HCT116 (cell line): ENCODE data around the gene SLC9A9. TPM values are rescaled to one million over a fixed set of nuclear protein-coding genes. Genes with fewer than 3 reads are reported as not detected.

Experiments used
- ATAC-seq: fragments of 200-7000 bp; cut with Tn5 transposase; 2 replicates; pipeline ENCODE4 v1.9.1; 2020; ENCODE audit warnings: mild to moderate bottlenecking, moderate library complexity
- BruUV-seq: library from RNA; stranded (reverse); fragments of 400-500 nt; replicated peaks from 2 replicates; lab custom pipeline; 2021; lab: Mats Ljungman, UMichigan
- CTCF ChIA-PET: fragments of 300-600 bp; sonication (Branson Sonifier 250); formaldehyde crosslinking; loops from one replicate; lab custom pipeline; 2021; ENCODE audit warnings: antibody characterized with exemption; lab: Charles Lee
- POLR2A ChIA-PET: fragments of 300-600, 350-600 bp; sonication (Branson Sonifier 250); formaldehyde crosslinking; loops from one replicate; lab custom pipeline; 2021; ENCODE audit warnings: antibody characterized with exemption; lab: Charles Lee
- RAD21 ChIA-PET, 2 experiments: fragments of 300-600 bp; sonication (Branson Sonifier 250); formaldehyde crosslinking; loops; one replicate each; lab custom pipeline; 2023; ENCODE audit warnings: low total read pairs in 2 of 2; ENCODE audit not compliant: uncharacterized antibody in 2 of 2, unreplicated experiment in 2 of 2, low non-redundant PET in 1 of 2; lab: Charles Lee
- DNase-seq: peaks from one replicate; pipeline ENCODE4 v3.0.0-alpha.2; 2010; ENCODE audit warnings: low read depth, low spot score
- H2AFZ ChIP-seq: fragments of 200-600 bp; shearing (Covaris generic), sonication (generic); 2 replicates; pipeline ENCODE4 v1.6.1; 2017; ENCODE audit warnings: low read depth, mixed run types, mixed read lengths, antibody characterized with exemption, low read length; ENCODE audit not compliant: poor library complexity, severe bottlenecking
- H3K27ac ChIP-seq: 2 replicates; pipeline ENCODE4 v1.5.1; 2012; ENCODE audit warnings: low read depth, low read length
- H3K27me3 ChIP-seq: fragments of 200-600 bp; sonication (generic); 2 replicates; pipeline ENCODE4 v1.6.1; 2016; ENCODE audit warnings: mixed run types, low read length, mixed read lengths; ENCODE audit not compliant: insufficient read depth
- H3K36me3 ChIP-seq, 2 experiments: fragments of 200-500 bp in 1 of 2; fragments of 200-600 bp in 1 of 2; sonication (Bioruptor generic) in 1 of 2; sonication (generic) in 1 of 2; 2 replicates each; pipeline versions ENCODE4 v1.5.1 to v1.6.1; 2014 to 2016; ENCODE audit warnings: low read length in 2 of 2, inconsistent platforms in 1 of 2, mixed read lengths in 1 of 2, mixed run types in 1 of 2; ENCODE audit not compliant: insufficient read depth in 2 of 2, control insufficient read depth in 1 of 2
- H3K4me1 ChIP-seq, 2 experiments: fragments of 200-600 bp in 1 of 2; sonication (generic) in 1 of 2; 2 replicates each; pipeline versions ENCODE4 v1.5.1 to v1.6.1; 2012 to 2017; ENCODE audit warnings: low read length in 2 of 2, inconsistent platforms in 1 of 2, mild to moderate bottlenecking in 1 of 2, mixed read lengths in 1 of 2, mixed run types in 1 of 2, moderate library complexity in 1 of 2; ENCODE audit not compliant: insufficient read depth in 2 of 2, control insufficient read depth in 1 of 2
- H3K4me2 ChIP-seq: fragments of 200-600 bp; sonication (generic); 2 replicates; pipeline ENCODE4 v1.6.1; 2017; ENCODE audit warnings: mixed run types, low read length, mixed read lengths
- H3K4me3 ChIP-seq, 2 experiments: fragments of 200-600 bp in 1 of 2; sonication (generic) in 1 of 2; replicated peaks in 1 of 2; 2 replicates each; pipeline ENCODE4 v1.5.1; 2011 to 2016; ENCODE audit warnings: low read length in 2 of 2, control low read depth in 1 of 2, low read depth in 1 of 2, mild to moderate bottlenecking in 1 of 2, mixed read lengths in 1 of 2, mixed run types in 1 of 2
- H3K79me2 ChIP-seq: fragments of 200-600 bp; sonication (generic); 2 replicates; pipeline ENCODE4 v1.6.1; 2017; ENCODE audit warnings: mild to moderate bottlenecking, mixed run types, low read length, moderate library complexity, mixed read lengths; ENCODE audit not compliant: insufficient read depth
- H3K9ac ChIP-seq: fragments of 200-600 bp; sonication (generic); 2 replicates; pipeline ENCODE4 v1.6.1; 2016; ENCODE audit warnings: low read length, mixed read lengths
- H3K9me2 ChIP-seq: fragments of 200-600 bp; sonication (generic), shearing (Covaris generic); 2 replicates; pipeline ENCODE4 v1.6.1; 2017; ENCODE audit warnings: mixed run types, mild to moderate bottlenecking, moderate library complexity; ENCODE audit not compliant: insufficient read depth
- H3K9me3 ChIP-seq, 2 experiments: fragments of 200-500 bp in 1 of 2; fragments of 200-600 bp in 1 of 2; sonication (Bioruptor generic) in 1 of 2; sonication (generic) in 1 of 2; 2 replicates each; pipeline ENCODE4 v1.6.1; 2014 to 2017; ENCODE audit warnings: low read length in 2 of 2, mixed read lengths in 2 of 2, inconsistent platforms in 1 of 2, low read depth in 1 of 2, mild to moderate bottlenecking in 1 of 2, mixed run types in 1 of 2, moderate library complexity in 1 of 2; ENCODE audit not compliant: control insufficient read depth in 1 of 2, insufficient read depth in 1 of 2
- H4K20me1 ChIP-seq: fragments of 200-600 bp; sonication (generic), shearing (Covaris generic); 2 replicates; pipeline ENCODE4 v1.6.1; 2017; ENCODE audit warnings: mixed run types, mild to moderate bottlenecking, moderate library complexity; ENCODE audit not compliant: insufficient read depth
- CEBPB ChIP-seq: IDR thresholded peaks from 2 replicates; pipeline ENCODE4 v1.6.1; 2012; ENCODE audit warnings: low read depth
- EZH2 ChIP-seq: fragments of 200-600 bp; sonication (generic); IDR thresholded peaks from 2 replicates; pipeline ENCODE4 v1.6.1; 2017; ENCODE audit warnings: antibody characterized with exemption, mixed run types
- FOSL1 ChIP-seq: IDR thresholded peaks from 2 replicates; pipeline ENCODE4 v1.6.1; 2012; ENCODE audit warnings: low read depth
- REST ChIP-seq: IDR thresholded peaks from 2 replicates; pipeline ENCODE4 v1.6.1; 2012; ENCODE audit warnings: low read depth
- SP1 ChIP-seq: IDR thresholded peaks from 2 replicates; pipeline ENCODE4 v1.6.1; 2012; ENCODE audit warnings: low read depth
- YY1 ChIP-seq: IDR thresholded peaks from 2 replicates; pipeline ENCODE4 v1.6.1; 2011; ENCODE audit warnings: low read length, low read depth, moderate library complexity, mild to moderate bottlenecking; ENCODE audit not compliant: insufficient replicate concordance; ENCODE audit errors: extremely low read depth
- ZBTB33 ChIP-seq: IDR thresholded peaks from 2 replicates; pipeline ENCODE4 v1.6.1; 2011; ENCODE audit warnings: mild to moderate bottlenecking, low read length, moderate library complexity; ENCODE audit not compliant: insufficient replicate concordance; ENCODE audit errors: extremely low read depth
- ZFX ChIP-seq: fragments of 450-650 bp; IDR thresholded peaks from 2 replicates; pipeline ENCODE4 v1.6.1; 2017
- ZNF274 ChIP-seq: fragments of 200-500 bp; sonication (Bioruptor generic); IDR thresholded peaks from 2 replicates; pipeline ENCODE4 v1.6.1; 2014; ENCODE audit warnings: mild to moderate bottlenecking, low read depth, low read length, inconsistent platforms
- intact Hi-C: fragments of 100-400 bp; cut with micrococcal nuclease; formaldehyde crosslinking; loops from 2 replicates; pipeline ENCODE4 v1.10.0; 2022
- total RNA-seq: library from RNA; stranded (reverse); gene quantifications from one replicate; pipeline ENCODE4 v1.2.1, GENCODE V29; 2021; ENCODE audit not compliant: unreplicated experiment
- TF ChIP-seq, protein P1 (sequence below): IDR thresholded peaks from 2 replicates; pipeline ENCODE4 v1.6.1; 2012

Gene SLC9A9
- total RNA-seq, 1 experiment from 2014 or later = 0.20 TPM

- no peak for TF ChIP-seq REST
- no peak for TF ChIP-seq YY1
- no peak for TF ChIP-seq ZFX
- TF ChIP-seq CEBPB = no peak
Measured at GRCh38 chr3:143311096-143311495, 537.2 kb downstream of the SLC9A9 start (continued).

DNA sequence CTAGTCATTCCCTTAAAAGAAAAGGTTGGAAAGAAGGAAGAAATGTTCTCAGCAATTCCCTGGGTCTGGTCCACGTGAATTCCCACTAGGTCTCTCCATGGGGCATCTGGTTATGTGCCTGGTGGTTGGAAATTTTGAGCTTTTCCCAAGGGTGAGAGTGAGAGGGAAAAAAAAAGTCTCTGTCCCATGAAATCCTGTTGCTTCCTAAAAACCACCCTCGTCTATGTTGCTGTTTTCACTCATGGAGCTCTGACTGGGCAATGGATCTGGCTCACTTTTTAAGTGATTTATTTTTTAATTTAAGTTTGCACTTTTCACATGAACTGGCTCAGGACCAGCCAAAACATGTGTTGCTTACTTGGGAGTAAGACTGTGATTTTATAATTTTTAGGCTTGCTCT, 538.6 kb downstream of the SLC9A9 start:
- no peak overlapping the region for H2AFZ ChIP-seq
- ChIA-PET POLR2A (no interaction called here), RAD21 (no interaction called here)

More for the DNA sequence above, 538.6 kb downstream of the SLC9A9 start:
- Histone ChIP-seq H3K4me2 (no peak overlapping the region), H3K36me3 (no peaks in the 10 kb centered on the region), H3K27me3 (peaks cover 7% of the 10 kb centered on the region; the same call in 1 of the 2 replicates), H3K79me2 (no peaks in the 10 kb centered on the region), H3K9ac (no peak overlapping the region), H3K9me2 (no peaks in the 10 kb centered on the region), H3K27ac (no peak overlapping the region), H3K4me3 (no peak overlapping the region), H4K20me1 (no peaks in the 10 kb centered on the region), H3K4me1 (peaks cover 0 to 9% of the 10 kb centered on the region in 2 experiments; a peak in 1 of 4 replicates), H3K9me3 (no peaks in the 10 kb centered on the region)
- TF ChIP-seq, protein P1, sequence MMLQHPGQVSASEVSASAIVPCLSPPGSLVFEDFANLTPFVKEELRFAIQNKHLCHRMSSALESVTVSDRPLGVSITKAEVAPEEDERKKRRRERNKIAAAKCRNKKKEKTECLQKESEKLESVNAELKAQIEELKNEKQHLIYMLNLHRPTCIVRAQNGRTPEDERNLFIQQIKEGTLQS = no peak
- TF ChIP-seq FOSL1 = no peak
- no peak for TF ChIP-seq ZBTB33
- TF ChIP-seq ZNF274 = no peak
- no peak for TF ChIP-seq EZH2
- TF ChIP-seq YY1 = no peak
- no peak for TF ChIP-seq SP1
- DNase-seq (no peak), ATAC-seq (no peak)
- intact Hi-C loops = no loop called here
- no TSS peak for BruUV-seq
- CTCF ChIA-PET = no interaction called here
